HTERT RPE-1 (cell line): ENCODE measurements around the gene RAVER2.
"Not testable (repeated sequence)": the region's sequence is repeated elsewhere in the genome, so short reads cannot be mapped to it uniquely, and the experiment has no call there.

ENCODE experiments used
- in situ Hi-C: fragments of 300-500 bp; cut with MboI; formaldehyde crosslinking; loops from 4 replicates; pipeline ENCODE4 v1.14.3; 2020; ENCODE audit warnings: low sequenced_read_pairs

RAVER2 gene

GRCh38 chr1:64745986-64746940, 1.4 kb downstream of the RAVER2 start:
- in situ Hi-C loops, result no loop called here

- in situ Hi-C loops, result no loop called here
Observed at GRCh38 chr1:64748222-64748621, 3.3 kb downstream of the RAVER2 start.

GRCh38 chr1:64748706-64749105, 3.8 kb downstream of the RAVER2 start:
- in situ Hi-C loops, result no loop called here

- in situ Hi-C loops, result no loop called here
Observed at GRCh38 chr1:64750092-64750491, 5.2 kb downstream of the RAVER2 start.

- in situ Hi-C loops, result no loop called here
Observed at GRCh38 chr1:64750875-64751274, 6.0 kb downstream of the RAVER2 start.

GRCh38 chr1:64754173-64754572, 9.3 kb downstream of the RAVER2 start:
- in situ Hi-C loops, result no loop called here

- in situ Hi-C loops, result no loop called here
Observed at GRCh38 chr1:64755361-64755760, 10.5 kb downstream of the RAVER2 start.

- in situ Hi-C loops, result no loop called here
Observed at GRCh38 chr1:64756770-64757169, 11.9 kb downstream of the RAVER2 start.

- in situ Hi-C loops, result no loop called here
Observed at GRCh38 chr1:64757213-64757612, 12.3 kb downstream of the RAVER2 start.

- in situ Hi-C loops, result no loop called here
Observed at GRCh38 chr1:64758233-64758632, 13.4 kb downstream of the RAVER2 start.

GRCh38 chr1:64759968-64760367, 15.1 kb downstream of the RAVER2 start:
- in situ Hi-C loops, result no loop called here

- in situ Hi-C loops, result no loop called here
Observed at GRCh38 chr1:64765012-64765411, 20.1 kb downstream of the RAVER2 start.

GRCh38 chr1:64765826-64766225, 21.0 kb downstream of the RAVER2 start:
- in situ Hi-C loops, result no loop called here

GRCh38 chr1:64766429-64766828, 21.6 kb downstream of the RAVER2 start:
- in situ Hi-C loops, result no loop called here

- in situ Hi-C loops, result no loop called here
Observed at GRCh38 chr1:64769482-64769881, 24.6 kb downstream of the RAVER2 start.

GRCh38 chr1:64769971-64770370, 25.1 kb downstream of the RAVER2 start:
- in situ Hi-C loops, result no loop called here

GRCh38 chr1:64773306-64773705, 28.4 kb downstream of the RAVER2 start:
- in situ Hi-C loops, result not testable (repeated sequence)

GRCh38 chr1:64775113-64775512, 30.2 kb downstream of the RAVER2 start:
- in situ Hi-C loops, result no loop called here

- in situ Hi-C loops, result not testable (repeated sequence)
Observed at GRCh38 chr1:64782044-64782443, 37.2 kb downstream of the RAVER2 start.

GRCh38 chr1:64782848-64783247, 38.0 kb downstream of the RAVER2 start:
- in situ Hi-C loops, result not testable (repeated sequence)

- in situ Hi-C loops, result no loop called here
Observed at GRCh38 chr1:64790832-64791487, 46.1 kb downstream of the RAVER2 start.

GRCh38 chr1:64798872-64799271, 54.0 kb downstream of the RAVER2 start:
- in situ Hi-C loops, result no loop called here
